HG02885 (cell line): Measurements from ENCODE around the gene FRK.
"Not testable (repeated sequence)": the region's sequence is repeated elsewhere in the genome, so short reads cannot be mapped to it uniquely, and the experiment has no call there.

ENCODE experiments used
- ATAC-seq: cut with Tn5 transposase; IDR thresholded peaks from one replicate; pipeline ENCODE4 v1.9.1; 2021; ENCODE audit warnings: mild to moderate bottlenecking; ENCODE audit not compliant: unreplicated experiment, poor library complexity

Gene FRK

GRCh38 chr6:115896538-115897129 is 164.1 kb downstream of the FRK start:
- peak; percentile 60 for ATAC-seq

- no peak for ATAC-seq
Observed at GRCh38 chr6:115894426-115894992, 166.2 kb downstream of the FRK start.

GRCh38 chr6:115891750-115892149 is 168.9 kb downstream of the FRK start:
- no peak for ATAC-seq

DNA sequence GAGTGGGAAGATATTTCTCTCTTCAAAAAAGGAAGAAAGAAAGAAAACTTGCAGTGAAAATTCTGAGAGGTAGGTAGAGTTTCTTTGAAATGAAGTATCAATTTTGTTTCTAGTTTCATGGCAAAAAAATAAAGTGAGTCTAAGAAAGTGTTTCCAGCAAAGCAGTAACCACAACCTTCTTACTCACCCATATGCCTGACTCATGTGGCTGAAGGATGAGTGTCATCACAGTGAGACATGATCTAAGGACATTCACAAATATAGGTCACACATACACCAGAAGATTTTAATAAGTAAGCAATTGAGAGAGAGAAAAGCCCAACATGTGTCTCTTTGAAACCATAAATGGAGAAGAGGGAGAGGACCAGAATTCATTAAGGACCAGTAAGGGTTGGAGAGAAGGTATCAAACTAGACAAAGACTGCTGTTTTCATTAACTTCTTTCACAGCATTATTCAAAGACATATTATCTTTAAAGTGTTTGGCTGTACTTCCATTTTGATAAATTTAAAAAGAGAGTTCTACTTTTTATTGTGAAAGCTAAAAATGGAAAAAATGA is 169.5 kb downstream of the FRK start:
- ATAC-seq = peak; percentile 92

- ATAC-seq = no peak
Observed at GRCh38 chr6:115890238-115890637, 170.5 kb downstream of the FRK start.

GRCh38 chr6:115888687-115889470 is 171.8 kb downstream of the FRK start:
- not testable (repeated sequence) for ATAC-seq

GRCh38 chr6:115887891-115888290 is 172.8 kb downstream of the FRK start:
- ATAC-seq = no peak

GRCh38 chr6:115885636-115886366 is 174.9 kb downstream of the FRK start:
- ATAC-seq = peak; percentile 42

- ATAC-seq = no peak
Observed at GRCh38 chr6:115882771-115883170, 177.9 kb downstream of the FRK start.

- ATAC-seq = no peak
Observed at GRCh38 chr6:115882174-115882573, 178.5 kb downstream of the FRK start.
